Left cardiac atrium (tissue), 4 donors: ENCODE results near the gene TBX18. TPM values are rescaled to one million over a fixed set of nuclear protein-coding genes. Genes with fewer than 3 reads are reported as not detected.

Experiments used
- ATAC-seq, 2 donors: fragments of 200-7000 bp; cut with Tn5 transposase; one replicate each; pipeline ENCODE4 v1.9.1; 2020; ENCODE audit warnings: mild to moderate bottlenecking in 2 of 2, moderate library complexity in 2 of 2
- DNase-seq: peaks from one replicate; pipeline ENCODE4 v3.0.0-alpha.2; 2020
- intact Hi-C, 2 donors: fragments of 100-400 bp; cut with DNase I; formaldehyde crosslinking; loops; one replicate each; pipeline versions ENCODE4 v1.14.1 to v1.15.1; 2022 to 2023
- total RNA-seq, 2 donors: library from RNA; stranded (reverse); fragmentation: NEBNext Ultra II Directional; extraction: Animal tissue kit (Norgen Biotek cat#: 25700); gene quantifications; one replicate each; pipeline ENCODE4 v1.2.1, GENCODE V29; 2021
- donor health status: DM: no; HTN: yes; CAD: no.
- donor health status: DM: no; HTN: yes; CAD: no; lungs with severe emphysema.
- donor health status: DM: yes; HTN: yes; CAD: no.
- donor health status: Dilated cardiomyopathy.

Gene TBX18
- total RNA-seq, 2 donors from 2014 or later, result 10.1 to 19.4 TPM

- intact Hi-C loops, result no loop called here
- no peak for ATAC-seq
- DNase-seq, result peak; percentile 39
Observed at GRCh38 chr6:84762220-84763002, 2.0 kb downstream of the TBX18 start.

GRCh38 chr6:84758486-84758885 is 5.9 kb downstream of the TBX18 start:
- intact Hi-C loops, result no loop called here
- no peak for DNase-seq
- no peak for ATAC-seq

- ATAC-seq, result no peak
- DNase-seq, result no peak
- intact Hi-C loops, result no loop called here
Observed at GRCh38 chr6:84756877-84757276, 7.5 kb downstream of the TBX18 start.

GRCh38 chr6:84756466-84756865 is 7.9 kb downstream of the TBX18 start:
- DNase-seq (no peak), ATAC-seq (no peak)
- intact Hi-C loops, result no loop called here

GRCh38 chr6:84753173-84753572 is 11.2 kb downstream of the TBX18 start:
- intact Hi-C loops, result no loop called here
- no peak for DNase-seq
- ATAC-seq, result no peak

GRCh38 chr6:84752118-84752850 is 12.1 kb downstream of the TBX18 start:
- ATAC-seq (peak; percentile 43 to 85), DNase-seq (no peak)
- intact Hi-C loops, result no loop called here

- intact Hi-C loops, result no loop called here
- DNase-seq (no peak), ATAC-seq (no peak)
Observed at GRCh38 chr6:84749181-84749580, 15.2 kb downstream of the TBX18 start.

- DNase-seq, result no peak
- no peak for ATAC-seq
- intact Hi-C loops, result no loop called here
Observed at GRCh38 chr6:84748376-84748775, 16.0 kb downstream of the TBX18 start.

- ATAC-seq (peak in 1 of 2 donors; percentile 15), DNase-seq (no peak)
- intact Hi-C loops, result no loop called here
Observed at GRCh38 chr6:84743616-84744015, 20.8 kb downstream of the TBX18 start.

GRCh38 chr6:84740385-84740784 is 24.0 kb downstream of the TBX18 start:
- ATAC-seq, result no peak
- no peak for DNase-seq
- intact Hi-C loops, result no loop called here

- ATAC-seq (peak in 1 of 2 donors; percentile 29), DNase-seq (no peak)
- intact Hi-C loops, result no loop called here
Observed at GRCh38 chr6:84739866-84740208, 24.6 kb downstream of the TBX18 start.

GRCh38 chr6:84738996-84739865 is 25.2 kb downstream of the TBX18 start:
- ATAC-seq (peak in 1 of 2 donors; percentile 26), DNase-seq (no peak)
- intact Hi-C loops, result no loop called here

- ATAC-seq (no peak), DNase-seq (no peak)
- intact Hi-C loops, result no loop called here
Observed at GRCh38 chr6:84733889-84734288, 30.5 kb downstream of the TBX18 start.

- ATAC-seq (no peak), DNase-seq (no peak)
- intact Hi-C loops, result no loop called here
Observed at GRCh38 chr6:84731901-84732300, 32.5 kb downstream of the TBX18 start.

GRCh38 chr6:84731401-84731800 is 33.0 kb downstream of the TBX18 start:
- ATAC-seq, result no peak
- DNase-seq, result no peak
- intact Hi-C loops, result no loop called here

- no peak for ATAC-seq
- intact Hi-C loops, result no loop called here
Observed at GRCh38 chr6:84728602-84729001, 35.8 kb downstream of the TBX18 start.

GRCh38 chr6:84719152-84719551 is 45.2 kb downstream of the TBX18 start:
- intact Hi-C loops, result no loop called here
- DNase-seq (no peak), ATAC-seq (no peak)

More at GRCh38 chr6:84728602-84729001, 35.8 kb downstream of the TBX18 start:
- no peak for DNase-seq

GRCh38 chr6:84718038-84718955 is 46.1 kb downstream of the TBX18 start:
- intact Hi-C loops, result no loop called here
- ATAC-seq (peak in 1 of 2 donors; percentile 35), DNase-seq (no peak)

- ATAC-seq, result no peak
- intact Hi-C loops, result no loop called here
- DNase-seq, result no peak
Observed at GRCh38 chr6:84709121-84709520, 55.3 kb downstream of the TBX18 start.
